HepG2 (cell line): ENCODE data around the gene RMND5A. TPM values are rescaled to one million over a fixed set of nuclear protein-coding genes. Genes with fewer than 3 reads are reported as not detected.

Source experiments
- ATAC-seq: fragments of 200-7000 bp; cut with Tn5 transposase; 3 replicates; pipeline ENCODE4 v1.9.1; 2020; ENCODE audit warnings: mild to moderate bottlenecking, moderate library complexity
- BruUV-seq: library from RNA; stranded (reverse); fragments of 400-500 nt; replicated peaks from 2 replicates; lab custom pipeline; 2021; lab: Mats Ljungman, UMichigan
- CTCF ChIA-PET: fragments of 300-600 bp; formaldehyde crosslinking; extraction: SDS; loops from one replicate; lab custom pipeline; 2021; ENCODE audit warnings: low total read pairs, inconsistent platforms, low intra/inter-chr PET ratio; lab: Yijun Ruan, JAX
- POLR2A ChIA-PET: fragments of 350-600 bp; sonication (Branson Sonifier 250); formaldehyde crosslinking; loops from one replicate; lab custom pipeline; 2020; ENCODE audit warnings: antibody characterized with exemption, inconsistent platforms; lab: Yijun Ruan, JAX
- DNase-seq: peaks from one replicate; pipeline ENCODE4 v3.0.0-alpha.2; 2015; ENCODE audit warnings: low spot score
- FAIRE-seq: peaks from 3 replicates; lab custom pipeline; 2011; peaks lifted over from hg19 to GRCh38; lab: Jason Lieb, UNC
- H2AFZ ChIP-seq: one replicate; pipeline ENCODE4 v1.6.1; 2011; ENCODE audit warnings: low read length, inconsistent platforms
- H3K27ac ChIP-seq: fragments of 300-600 bp; 3 replicates; pipeline ENCODE4 v1.8.0; 2011; ENCODE audit warnings: mixed run types, mild to moderate bottlenecking, mixed read lengths, low read length, inconsistent platforms; ENCODE audit not compliant: insufficient read depth; ENCODE audit errors: extremely low read length
- H3K27me3 ChIP-seq, 2 experiments: fragments of 200-600 bp in 1 of 2; 2 replicates in 1 of 2; 3 replicates in 1 of 2; pipeline versions ENCODE4 v1.6.0 to v1.8.0; 2011; ENCODE audit warnings: low read length in 2 of 2, mild to moderate bottlenecking in 2 of 2, moderate library complexity in 2 of 2, inconsistent platforms in 1 of 2; ENCODE audit not compliant: insufficient read depth in 2 of 2, control insufficient read depth in 1 of 2
- H3K36me3 ChIP-seq, 2 experiments: fragments of 200-600 bp in 1 of 2; replicated peaks in 1 of 2; 2 replicates in 1 of 2; 3 replicates in 1 of 2; pipeline versions ENCODE4 v1.5.1 to v1.8.0; 2011; ENCODE audit warnings: low read length in 2 of 2, inconsistent platforms in 1 of 2; ENCODE audit not compliant: insufficient read depth in 2 of 2, control insufficient read depth in 1 of 2
- H3K4me1 ChIP-seq: 2 replicates; pipeline ENCODE4 v1.5.1; 2012; ENCODE audit warnings: low read length, inconsistent platforms; ENCODE audit not compliant: insufficient read depth
- H3K4me2 ChIP-seq: 2 replicates; pipeline ENCODE4 v1.6.0; 2011; ENCODE audit warnings: low read depth, low read length, inconsistent platforms
- H3K4me3 ChIP-seq, 3 experiments: fragments of 200-600 bp in 1 of 3; sonication (generic), shearing (Covaris generic) in 1 of 3; replicated peaks in 1 of 3; 2 replicates each; pipeline ENCODE4 v1.5.1; 2011 to 2016; ENCODE audit warnings: low read length in 3 of 3, inconsistent platforms in 2 of 3, low read depth in 2 of 3, mild to moderate bottlenecking in 2 of 3, control low read depth in 1 of 3, mixed read lengths in 1 of 3; ENCODE audit not compliant: insufficient read depth in 1 of 3
- H3K79me2 ChIP-seq: one replicate; pipeline ENCODE4 v1.6.1; 2011; ENCODE audit warnings: low read length, inconsistent platforms; ENCODE audit not compliant: insufficient read depth
- H3K9ac ChIP-seq: 2 replicates; pipeline ENCODE4 v1.6.0; 2011; ENCODE audit warnings: mild to moderate bottlenecking, low read depth, low read length, inconsistent platforms; ENCODE audit not compliant: insufficient read depth
- H3K9me3 ChIP-seq: 2 replicates; pipeline ENCODE4 v1.5.1; 2012; ENCODE audit warnings: mild to moderate bottlenecking, low read length
- H4K20me1 ChIP-seq: 2 replicates; pipeline ENCODE4 v1.6.0; 2011; ENCODE audit warnings: inconsistent platforms, mild to moderate bottlenecking, low read length, moderate library complexity; ENCODE audit not compliant: insufficient read depth
- CREB1 ChIP-seq, 2 experiments: fragments of 450-650 bp in 1 of 2; IDR thresholded peaks; 2 replicates each; pipeline ENCODE4 v1.6.1; 2016 to 2017; ENCODE audit warnings: control low read depth in 1 of 2, mild to moderate bottlenecking in 1 of 2, missing compliant biosample characterization in 1 of 2, missing genetic modification characterization in 1 of 2
- KMT2B ChIP-seq: IDR thresholded peaks from 2 replicates; pipeline ENCODE4 v1.6.1; 2016; ENCODE audit warnings: missing genetic modification reagents, missing compliant biosample characterization
- MYNN ChIP-seq: sonication (generic); formaldehyde crosslinking; IDR thresholded peaks from 2 replicates; pipeline ENCODE4 v1.4.0; 2020; ENCODE audit warnings: mild to moderate bottlenecking, low read depth, missing genetic modification reagents
- NR2F1 ChIP-seq, 2 experiments: fragments of 450-650 bp in 1 of 2; formaldehyde crosslinking in 1 of 2; IDR thresholded peaks; 2 replicates each; pipeline versions ENCODE4 v1.5.0 to v1.6.1; 2016 to 2020; ENCODE audit warnings: mild to moderate bottlenecking in 1 of 2, missing compliant biosample characterization in 1 of 2, missing genetic modification reagents in 1 of 2, moderate library complexity in 1 of 2
- PAF1 ChIP-seq: IDR thresholded peaks from 2 replicates; pipeline ENCODE4 v1.6.1; 2016; ENCODE audit warnings: missing genetic modification reagents, missing compliant biosample characterization
- PCBP2 ChIP-seq: fragments of 200-400 bp; formaldehyde crosslinking; optimal IDR thresholded peaks from 2 replicates; pipeline ENCODE3; 2018; ENCODE audit warnings: low read length, low read depth; ENCODE audit not compliant: poor library complexity, severe bottlenecking
- PLSCR1 ChIP-seq: sonication (generic); formaldehyde crosslinking; IDR thresholded peaks from 2 replicates; pipeline ENCODE4 v1.5.0; 2020; ENCODE audit warnings: missing genetic modification reagents, mild to moderate bottlenecking, borderline replicate concordance
- RAD51 ChIP-seq: fragments of 450-650 bp; IDR thresholded peaks from 2 replicates; pipeline ENCODE4 v1.6.1; 2016; ENCODE audit warnings: borderline replicate concordance
- SMYD3 ChIP-seq: sonication (generic); formaldehyde crosslinking; IDR thresholded peaks from 2 replicates; pipeline ENCODE4 v1.8.1; 2023; ENCODE audit warnings: mild to moderate bottlenecking, missing genetic modification reagents
- TRIM22 ChIP-seq: fragments of 450-650 bp; IDR thresholded peaks from 2 replicates; pipeline ENCODE4 v1.6.1; 2017
- ZNF121 ChIP-seq: sonication (generic); formaldehyde crosslinking; IDR thresholded peaks from 2 replicates; pipeline ENCODE4 v1.5.0; 2020; ENCODE audit warnings: mild to moderate bottlenecking, missing genetic modification reagents
- ZNF432 ChIP-seq: sonication (generic); formaldehyde crosslinking; IDR thresholded peaks from 2 replicates; pipeline ENCODE4 v1.5.0; 2020; ENCODE audit warnings: missing genetic modification reagents, mild to moderate bottlenecking, borderline replicate concordance
- ZSCAN29 ChIP-seq: sonication (generic); formaldehyde crosslinking; conservative IDR thresholded peaks from 2 replicates; pipeline ENCODE4 v1.4.0; 2020; ENCODE audit warnings: mild to moderate bottlenecking, missing genetic modification reagents
- WGBS: methylation state at CpG from one replicate; pipeline ENCODE4 v1.1.6; 2017; ENCODE audit warnings: low lambda C conversion rate; 5-methylcytosine and 5-hydroxymethylcytosine counted together
- in situ Hi-C: cut with HindIII; loops from 2 replicates; pipeline ENCODE4 v1.10.0; 2017; ENCODE audit warnings: low pct_unique_long_range_greater_than_20kb; ENCODE audit not compliant: extremely low pct_ligation_motif_present
- intact Hi-C: fragments of 100-400 bp; cut with micrococcal nuclease; formaldehyde crosslinking; loops from one replicate; pipeline ENCODE4 v1.10.0; 2022; ENCODE audit not compliant: unreplicated experiment
- polyA plus RNA-seq, 8 experiments: library from polyadenylated mRNA; depleted of rRNA in 3 of 8; stranded (reverse) in 7 of 8; unstranded in 1 of 8; fragments of >200 nt; fragmentation: Illumina TruSeq in 4 of 8; extraction: Trizol in 4 of 8; gene quantifications; 2 replicates each; pipeline versions ENCODE4 v1.2.1 to v1.2.3, GENCODE V29; 2011 to 2016; ENCODE audit warnings: low read depth in 4 of 8, missing spikeins in 1 of 8, mixed read lengths in 1 of 8; ENCODE audit not compliant: insufficient read depth in 1 of 8
- total RNA-seq, 5 experiments: library from RNA; depleted of rRNA; stranded (reverse); fragments of >200 nt; fragmentation: Illumina TruSeq; extraction: Trizol; gene quantifications; 2 replicates each; pipeline ENCODE4 v1.2.3, GENCODE V29; 2016; ENCODE audit warnings: low read depth in 1 of 5
- TF ChIP-seq, protein P1 (sequence below): sonication (generic); formaldehyde crosslinking; IDR thresholded peaks from 2 replicates; pipeline ENCODE4 v1.8.1; 2023; ENCODE audit warnings: mild to moderate bottlenecking, missing genetic modification reagents

RMND5A gene
- total and polyA plus RNA-seq, 2 of the 13 experiments (the other 11 are each of a cell fraction or from before 2014, with no cell fraction given), result 31.0 to 66.4 TPM

DNA sequence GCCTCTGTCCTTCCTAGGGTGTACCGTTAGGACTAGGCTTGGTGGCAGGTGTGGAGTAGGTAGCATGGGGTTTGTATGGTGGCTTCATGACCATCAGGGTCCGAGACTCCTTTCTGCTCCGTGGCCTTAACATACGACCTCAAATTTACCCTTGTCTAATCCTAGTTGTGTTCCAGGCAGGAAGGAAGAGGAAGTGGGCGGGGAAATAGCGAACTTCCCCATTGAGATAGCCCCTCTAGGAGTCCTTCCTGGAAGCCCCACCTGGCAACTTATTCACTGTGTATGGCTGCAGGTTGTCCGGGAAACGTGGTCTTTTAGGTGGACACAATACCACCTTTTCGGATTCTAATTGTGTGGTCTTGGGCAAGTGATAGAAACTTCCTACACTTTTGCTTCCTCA lies 61.3 kb downstream of the RMND5A start:
- Histone ChIP-seq H3K27me3 (peaks cover 0 to 14% of the 10 kb centered on the region in 2 experiments; a peak in 3 of 5 replicates), H4K20me1 (no peaks in the 10 kb centered on the region), H3K4me1 (no peaks in the 10 kb centered on the region), H3K9ac (no peak overlapping the region), H3K9me3 (no peaks in the 10 kb centered on the region), H3K79me2 (no peaks in the 10 kb centered on the region), H3K4me2 (no peak overlapping the region), H2AFZ (no peak overlapping the region), H3K36me3 (peaks cover 0 to 6% of the 10 kb centered on the region in 2 experiments; a peak in 1 of 5 replicates), H3K4me3 (no peak overlapping the region), H3K27ac (no peak overlapping the region)
- FAIRE-seq (no peak), ATAC-seq (no peak), DNase-seq (no peak)
- in situ Hi-C loops, result no loop called here
- intact Hi-C loops, result no loop called here
- WGBS, result 72% methylated on average over 9 of the region's 9 CpGs
- CTCF ChIA-PET, result no interaction called here
- POLR2A ChIA-PET, result no interaction called here
- BruUV-seq, result no TSS peak
- TF ChIP-seq NR2F1 (CRISPR knock-in tag; IDR thresholded peaks at IDR 0.05), result no peak
- no peak for TF ChIP-seq SMYD3 (CRISPR knock-in tag)
- no peak for TF ChIP-seq RAD51
- TF ChIP-seq TRIM22, result no peak
- TF ChIP-seq ZSCAN29 (CRISPR knock-in tag), result no peak

GRCh38 chr2:86782748-86783147 lies 62.7 kb downstream of the RMND5A start:
- intact Hi-C loops, result no loop called here
- Histone ChIP-seq H3K36me3 (no peaks in the 10 kb centered on the region), H3K27ac (no peak overlapping the region), H3K27me3 (peaks cover 0 to 16% of the 10 kb centered on the region in 2 experiments; a peak in 3 of 5 replicates), H3K4me2 (no peak overlapping the region), H3K9ac (no peak overlapping the region), H3K4me3 (no peak overlapping the region), H3K79me2 (no peaks in the 10 kb centered on the region), H3K9me3 (no peaks in the 10 kb centered on the region), H4K20me1 (no peaks in the 10 kb centered on the region), H3K4me1 (no peaks in the 10 kb centered on the region), H2AFZ (no peak overlapping the region)
- in situ Hi-C loops, result no loop called here
- DNase-seq (no peak), FAIRE-seq (no peak), ATAC-seq (no peak)
- no peak for TF ChIP-seq KMT2B (CRISPR knock-in tag)
- TF ChIP-seq PCBP2, result no peak
- TF ChIP-seq CREB1 (IDR thresholded peaks at IDR 0.05), result no peak
- no peak for TF ChIP-seq CREB1 (CRISPR knock-in tag; IDR thresholded peaks at IDR 0.05)
- no peak for TF ChIP-seq PAF1 (CRISPR knock-in tag)
- TF ChIP-seq ZNF432 (CRISPR knock-in tag), result no peak
- no peak for TF ChIP-seq ZNF121 (CRISPR knock-in tag)
- no peak for TF ChIP-seq MYNN (CRISPR knock-in tag)
- TF ChIP-seq, protein P1, sequence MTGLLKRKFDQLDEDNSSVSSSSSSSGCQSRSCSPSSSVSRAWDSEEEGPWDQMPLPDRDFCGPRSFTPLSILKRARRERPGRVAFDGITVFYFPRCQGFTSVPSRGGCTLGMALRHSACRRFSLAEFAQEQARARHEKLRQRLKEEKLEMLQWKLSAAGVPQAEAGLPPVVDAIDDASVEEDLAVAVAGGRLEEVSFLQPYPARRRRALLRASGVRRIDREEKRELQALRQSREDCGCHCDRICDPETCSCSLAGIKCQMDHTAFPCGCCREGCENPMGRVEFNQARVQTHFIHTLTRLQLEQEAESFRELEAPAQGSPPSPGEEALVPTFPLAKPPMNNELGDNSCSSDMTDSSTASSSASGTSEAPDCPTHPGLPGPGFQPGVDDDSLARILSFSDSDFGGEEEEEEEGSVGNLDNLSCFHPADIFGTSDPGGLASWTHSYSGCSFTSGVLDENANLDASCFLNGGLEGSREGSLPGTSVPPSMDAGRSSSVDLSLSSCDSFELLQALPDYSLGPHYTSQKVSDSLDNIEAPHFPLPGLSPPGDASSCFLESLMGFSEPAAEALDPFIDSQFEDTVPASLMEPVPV (CRISPR knock-in tag), result no peak
- TF ChIP-seq PLSCR1, result no peak
- no TSS peak for BruUV-seq
- WGBS, result 60% methylated on average over 7 of the region's 7 CpGs
- ChIA-PET CTCF (no interaction called here), POLR2A (no interaction called here)
